Tibial nerve (tissue), 3 donors: Measurements from ENCODE around the gene MARCHF10.

Experiments
- POLR2A ChIP-seq, 2 donors: fragments of 450-650 bp; IDR thresholded peaks; one replicate each; pipeline ENCODE4 v1.6.1; 2017; ENCODE audit warnings: antibody characterized with exemption in 2 of 2, mild to moderate bottlenecking in 2 of 2, moderate library complexity in 2 of 2
- TF ChIP-seq, protein P1 (sequence below), 5 experiments: fragments of 200-600 bp in 3 of 5; fragments of 450-650 bp in 2 of 5; sonication (generic) in 3 of 5; IDR thresholded peaks; one replicate each; pipeline ENCODE4 v1.5.1; 2016 to 2019; ENCODE audit warnings: antibody characterized with exemption in 5 of 5, mild to moderate bottlenecking in 3 of 5, moderate library complexity in 2 of 5

DNA sequence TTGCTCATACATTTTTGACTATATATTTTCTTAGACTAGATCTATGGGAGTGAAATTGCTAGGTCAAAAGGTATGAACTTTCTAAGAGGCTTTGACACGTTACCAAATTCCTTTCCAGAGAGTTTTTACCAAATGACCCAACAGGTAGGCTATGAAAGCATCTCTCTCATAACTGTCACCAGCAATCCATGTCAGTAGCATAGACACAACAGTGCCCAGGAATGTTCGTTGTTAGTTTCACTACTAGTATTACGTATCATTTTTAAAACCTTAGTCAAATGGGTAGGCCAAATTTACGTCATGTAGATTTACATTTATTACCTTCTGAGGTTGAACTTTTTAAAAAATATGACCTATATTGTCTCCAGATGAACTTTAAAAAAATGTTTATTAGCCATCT is 66.8 kb downstream of the MARCHF10 start:
- TF ChIP-seq, protein P1, sequence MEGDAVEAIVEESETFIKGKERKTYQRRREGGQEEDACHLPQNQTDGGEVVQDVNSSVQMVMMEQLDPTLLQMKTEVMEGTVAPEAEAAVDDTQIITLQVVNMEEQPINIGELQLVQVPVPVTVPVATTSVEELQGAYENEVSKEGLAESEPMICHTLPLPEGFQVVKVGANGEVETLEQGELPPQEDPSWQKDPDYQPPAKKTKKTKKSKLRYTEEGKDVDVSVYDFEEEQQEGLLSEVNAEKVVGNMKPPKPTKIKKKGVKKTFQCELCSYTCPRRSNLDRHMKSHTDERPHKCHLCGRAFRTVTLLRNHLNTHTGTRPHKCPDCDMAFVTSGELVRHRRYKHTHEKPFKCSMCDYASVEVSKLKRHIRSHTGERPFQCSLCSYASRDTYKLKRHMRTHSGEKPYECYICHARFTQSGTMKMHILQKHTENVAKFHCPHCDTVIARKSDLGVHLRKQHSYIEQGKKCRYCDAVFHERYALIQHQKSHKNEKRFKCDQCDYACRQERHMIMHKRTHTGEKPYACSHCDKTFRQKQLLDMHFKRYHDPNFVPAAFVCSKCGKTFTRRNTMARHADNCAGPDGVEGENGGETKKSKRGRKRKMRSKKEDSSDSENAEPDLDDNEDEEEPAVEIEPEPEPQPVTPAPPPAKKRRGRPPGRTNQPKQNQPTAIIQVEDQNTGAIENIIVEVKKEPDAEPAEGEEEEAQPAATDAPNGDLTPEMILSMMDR (IDR thresholded peaks at IDR 0.05): no peak
- no peak for TF ChIP-seq POLR2A (IDR thresholded peaks at IDR 0.05)
